ENCODE measurements around the gene SPRYD3. TPM values are rescaled to one million over a fixed set of nuclear protein-coding genes. Genes with fewer than 3 reads are reported as not detected.

The SPRYD3 gene
- total RNA-seq, 1 donor from 2014 or later: 13.9 TPM

- no peak for TF ChIP-seq CTCF (IDR thresholded peaks at IDR 0.05; ENCODE audit: partially characterized antibody, unreplicated experiment)
- DNase-seq: no peak
- Mint-ChIP-seq H3K36me3 (ENCODE audit: unreplicated experiment) (peaks cover 5% of the 10 kb centered on the region), H3K4me3 (ENCODE audit: unreplicated experiment) (peak overlapping the region; percentile 91), H3K4me1 (ENCODE audit: low read depth, unreplicated experiment) (peaks cover 12% of the 10 kb centered on the region), H3K27me3 (ENCODE audit: unreplicated experiment) (peaks cover 12% of the 10 kb centered on the region), H3K9me3 (ENCODE audit: unreplicated experiment) (peaks cover 7% of the 10 kb centered on the region), H3K27ac (ENCODE audit: unreplicated experiment) (peak overlapping the region; percentile 22)
Measured at GRCh38 chr12:53045696-53046045, 33.5 kb downstream of the SPRYD3 start.

- Mint-ChIP-seq H3K9me3 (ENCODE audit: unreplicated experiment) (peaks cover 7% of the 10 kb centered on the region), H3K36me3 (ENCODE audit: unreplicated experiment) (peaks cover 5% of the 10 kb centered on the region), H3K27ac (ENCODE audit: unreplicated experiment) (no peak overlapping the region), H3K4me1 (ENCODE audit: low read depth, unreplicated experiment) (peaks cover 12% of the 10 kb centered on the region), H3K4me3 (ENCODE audit: unreplicated experiment) (peak overlapping the region; percentile 48), H3K27me3 (ENCODE audit: unreplicated experiment) (peaks cover 7% of the 10 kb centered on the region)
- TF ChIP-seq CTCF (IDR thresholded peaks at IDR 0.05; ENCODE audit: partially characterized antibody, unreplicated experiment): no peak
- no peak for DNase-seq
Measured at GRCh38 chr12:53044896-53045695, 34.1 kb downstream of the SPRYD3 start.

- TF ChIP-seq CTCF (IDR thresholded peaks at IDR 0.05; ENCODE audit: partially characterized antibody, unreplicated experiment): no peak
- DNase-seq: no peak
- Mint-ChIP-seq H3K36me3 (ENCODE audit: unreplicated experiment) (peaks cover 5% of the 10 kb centered on the region), H3K27me3 (ENCODE audit: unreplicated experiment) (peaks cover 6% of the 10 kb centered on the region), H3K27ac (ENCODE audit: unreplicated experiment) (no peak overlapping the region), H3K4me1 (ENCODE audit: low read depth, unreplicated experiment) (peaks cover 8% of the 10 kb centered on the region), H3K4me3 (ENCODE audit: unreplicated experiment) (no peak overlapping the region), H3K9me3 (ENCODE audit: unreplicated experiment) (peaks cover 7% of the 10 kb centered on the region)
Measured at GRCh38 chr12:53044052-53044581, 35.1 kb downstream of the SPRYD3 start.

GRCh38 chr12:53042607-53043454, 36.4 kb downstream of the SPRYD3 start:
- no peak for DNase-seq
- H3K9me3 Mint-ChIP-seq (ENCODE audit: unreplicated experiment): peaks cover 9% of the 10 kb centered on the region
- no peak overlapping the region for H3K27ac Mint-ChIP-seq (ENCODE audit: unreplicated experiment)
- peaks cover 8% of the 10 kb centered on the region for H3K27me3 Mint-ChIP-seq (ENCODE audit: unreplicated experiment)
- peaks cover 5% of the 10 kb centered on the region for H3K36me3 Mint-ChIP-seq (ENCODE audit: unreplicated experiment)
- no peak overlapping the region for H3K4me3 Mint-ChIP-seq (ENCODE audit: unreplicated experiment)
- H3K4me1 Mint-ChIP-seq (ENCODE audit: low read depth, unreplicated experiment): peaks cover 3% of the 10 kb centered on the region
- no peak for TF ChIP-seq CTCF (IDR thresholded peaks at IDR 0.05; ENCODE audit: partially characterized antibody, unreplicated experiment)

Measured in glutamatergic neuron (in vitro differentiated cells).